Cerebellar nuclear complex (tissue), 1 donor: Measurements from ENCODE around the gene ZRSR2.
"Not testable (repeated sequence)": the region's sequence is repeated elsewhere in the genome, so short reads cannot be mapped to it uniquely, and the experiment has no call there.

ENCODE experiments used
- DNase-seq, 2 experiments: peaks; one replicate each; lab custom pipeline; 2025; lab: John Stamatoyannopoulos, UW

The ZRSR2 gene

GRCh38 chrX:15797707-15798106 lies 7.4 kb downstream of the ZRSR2 start:
- DNase-seq: no peak

- DNase-seq: no peak
Measured at GRCh38 chrX:15804563-15804962, 14.3 kb downstream of the ZRSR2 start.

- DNase-seq: no peak
Measured at GRCh38 chrX:15808254-15808653, 18.0 kb downstream of the ZRSR2 start.

- DNase-seq: no peak
Measured at GRCh38 chrX:15812192-15812938, 22.1 kb downstream of the ZRSR2 start.

- no peak for DNase-seq
Measured at GRCh38 chrX:15813416-15813815, 23.1 kb downstream of the ZRSR2 start.

GRCh38 chrX:15814771-15815365 lies 24.6 kb downstream of the ZRSR2 start:
- DNase-seq: no peak

GRCh38 chrX:15815779-15816437 lies 25.6 kb downstream of the ZRSR2 start:
- no peak for DNase-seq

- DNase-seq: no peak
Measured at GRCh38 chrX:15816438-15816809, 26.1 kb downstream of the ZRSR2 start.

GRCh38 chrX:15816886-15817285 lies 26.6 kb downstream of the ZRSR2 start:
- no peak for DNase-seq

GRCh38 chrX:15820106-15821073 lies 30.1 kb downstream of the ZRSR2 start:
- no peak for DNase-seq

GRCh38 chrX:15822922-15823321 lies 32.6 kb downstream of the ZRSR2 start:
- no peak for DNase-seq

GRCh38 chrX:15825936-15826335 lies 35.7 kb downstream of the ZRSR2 start:
- no peak for DNase-seq

GRCh38 chrX:15829217-15829616 lies 38.9 kb downstream of the ZRSR2 start:
- DNase-seq: no peak

- not testable (repeated sequence) for DNase-seq
Measured at GRCh38 chrX:15831347-15831746, 41.1 kb downstream of the ZRSR2 start.

- DNase-seq: no peak
Measured at GRCh38 chrX:15834053-15834452, 43.8 kb downstream of the ZRSR2 start.

- no peak for DNase-seq
Measured at GRCh38 chrX:15834827-15835595, 44.7 kb downstream of the ZRSR2 start.

- DNase-seq: no peak
Measured at GRCh38 chrX:15838017-15838416, 47.7 kb downstream of the ZRSR2 start.

- DNase-seq: no peak
Measured at GRCh38 chrX:15841853-15842516, 51.7 kb downstream of the ZRSR2 start.

GRCh38 chrX:15843960-15844359 lies 53.7 kb downstream of the ZRSR2 start:
- no peak for DNase-seq

GRCh38 chrX:15848576-15848975 lies 58.3 kb downstream of the ZRSR2 start:
- DNase-seq: no peak

GRCh38 chrX:15849555-15849954 lies 59.3 kb downstream of the ZRSR2 start:
- DNase-seq: no peak
